Rectal smooth muscle tissue (tissue), 1 donor: ENCODE results near the gene GTF3C1.

Source experiments
- H3K27ac ChIP-seq: one replicate; pipeline ENCODE4 v1.7.0; 2013; ENCODE audit warnings: low read depth, low read length, inconsistent platforms
- H3K27me3 ChIP-seq: one replicate; pipeline ENCODE4 v1.7.0; 2013; ENCODE audit warnings: low read length; ENCODE audit not compliant: control insufficient read depth, insufficient read depth
- H3K36me3 ChIP-seq: one replicate; pipeline ENCODE4 v1.7.0; 2013; ENCODE audit warnings: low read length; ENCODE audit not compliant: control insufficient read depth, insufficient read depth
- H3K4me1 ChIP-seq: one replicate; pipeline ENCODE4 v1.7.0; 2013; ENCODE audit warnings: low read length; ENCODE audit not compliant: control insufficient read depth, insufficient read depth
- H3K4me3 ChIP-seq: one replicate; pipeline ENCODE4 v1.7.0; 2013; ENCODE audit warnings: low read length
- H3K9ac ChIP-seq: one replicate; pipeline ENCODE4 v1.7.0; 2013; ENCODE audit warnings: low read length

GTF3C1 gene

DNA sequence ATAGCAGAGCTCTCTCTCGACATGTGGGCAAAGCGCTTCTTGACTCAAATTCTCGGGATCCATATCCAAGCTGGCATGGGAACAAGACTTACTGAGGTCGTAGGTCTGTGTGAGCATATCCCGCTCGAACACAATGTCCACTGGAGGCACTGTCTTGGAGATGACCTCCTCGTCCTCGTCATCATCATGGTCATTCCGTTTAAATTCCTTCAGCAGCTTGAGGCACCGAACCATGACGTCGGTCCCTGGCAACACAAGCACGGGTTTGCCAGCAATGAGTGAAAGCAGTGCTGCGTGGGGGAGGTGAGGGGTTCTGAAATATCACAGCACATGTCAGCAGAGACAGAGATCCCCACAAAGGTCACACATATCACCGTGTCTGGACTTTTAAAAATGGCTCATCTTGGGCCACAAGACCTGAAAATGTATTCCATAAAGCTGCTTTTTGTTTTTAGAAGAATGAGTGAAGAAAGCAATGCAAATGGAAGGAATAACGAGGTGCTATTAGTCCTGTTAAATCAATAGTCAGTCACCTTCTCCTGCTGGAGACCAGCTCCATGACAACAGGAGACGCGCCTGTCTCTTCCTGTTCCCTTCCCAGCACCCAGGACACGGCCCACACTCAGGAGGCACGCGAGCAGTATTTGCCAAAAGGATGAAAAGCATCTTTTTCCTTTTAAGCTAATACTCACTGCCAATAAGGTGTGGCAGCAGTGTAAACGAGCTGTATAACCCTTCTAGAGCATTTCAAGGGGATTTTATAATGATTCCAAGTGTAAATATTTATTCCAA lies 37.9 kb downstream of the GTF3C1 start:
- H3K9ac ChIP-seq = no peak overlapping the region
- no peak overlapping the region for H3K27ac ChIP-seq
- H3K27me3 ChIP-seq = no peaks in the 10 kb centered on the region
- peaks cover 23% of the 10 kb centered on the region for H3K36me3 ChIP-seq
- no peaks in the 10 kb centered on the region for H3K4me1 ChIP-seq
- no peak overlapping the region for H3K4me3 ChIP-seq

GRCh38 chr16:27508476-27508875 lies 41.2 kb downstream of the GTF3C1 start:
- H3K9ac ChIP-seq = no peak overlapping the region
- H3K27ac ChIP-seq = no peak overlapping the region
- H3K4me1 ChIP-seq = no peaks in the 10 kb centered on the region
- no peak overlapping the region for H3K4me3 ChIP-seq
- no peaks in the 10 kb centered on the region for H3K27me3 ChIP-seq
- peaks cover 43% of the 10 kb centered on the region for H3K36me3 ChIP-seq

DNA sequence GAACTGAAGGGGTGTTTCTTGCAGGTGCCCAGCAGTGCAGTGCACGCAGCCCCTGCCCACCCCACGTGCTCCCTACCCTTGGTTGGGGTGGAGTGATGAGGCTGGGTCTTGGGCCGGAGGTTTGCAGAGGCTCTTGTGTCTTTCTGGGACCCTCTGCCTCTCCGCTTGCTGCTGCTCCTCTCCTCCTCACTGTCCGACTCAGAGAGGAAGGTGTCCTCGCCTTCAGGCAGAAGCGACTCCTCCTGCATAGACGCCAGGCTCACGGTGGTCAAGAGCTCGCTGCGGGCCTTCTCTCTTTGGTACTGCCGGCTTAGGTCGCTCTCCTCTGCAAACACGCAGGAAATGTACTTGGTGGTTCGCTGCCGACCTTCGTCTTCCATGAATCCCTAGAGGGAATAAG lies 42.9 kb downstream of the GTF3C1 start:
- H3K9ac ChIP-seq = no peak overlapping the region
- H3K4me1 ChIP-seq = no peaks in the 10 kb centered on the region
- H3K36me3 ChIP-seq = peaks cover 52% of the 10 kb centered on the region
- no peaks in the 10 kb centered on the region for H3K27me3 ChIP-seq
- H3K4me3 ChIP-seq = no peak overlapping the region
- no peak overlapping the region for H3K27ac ChIP-seq

DNA sequence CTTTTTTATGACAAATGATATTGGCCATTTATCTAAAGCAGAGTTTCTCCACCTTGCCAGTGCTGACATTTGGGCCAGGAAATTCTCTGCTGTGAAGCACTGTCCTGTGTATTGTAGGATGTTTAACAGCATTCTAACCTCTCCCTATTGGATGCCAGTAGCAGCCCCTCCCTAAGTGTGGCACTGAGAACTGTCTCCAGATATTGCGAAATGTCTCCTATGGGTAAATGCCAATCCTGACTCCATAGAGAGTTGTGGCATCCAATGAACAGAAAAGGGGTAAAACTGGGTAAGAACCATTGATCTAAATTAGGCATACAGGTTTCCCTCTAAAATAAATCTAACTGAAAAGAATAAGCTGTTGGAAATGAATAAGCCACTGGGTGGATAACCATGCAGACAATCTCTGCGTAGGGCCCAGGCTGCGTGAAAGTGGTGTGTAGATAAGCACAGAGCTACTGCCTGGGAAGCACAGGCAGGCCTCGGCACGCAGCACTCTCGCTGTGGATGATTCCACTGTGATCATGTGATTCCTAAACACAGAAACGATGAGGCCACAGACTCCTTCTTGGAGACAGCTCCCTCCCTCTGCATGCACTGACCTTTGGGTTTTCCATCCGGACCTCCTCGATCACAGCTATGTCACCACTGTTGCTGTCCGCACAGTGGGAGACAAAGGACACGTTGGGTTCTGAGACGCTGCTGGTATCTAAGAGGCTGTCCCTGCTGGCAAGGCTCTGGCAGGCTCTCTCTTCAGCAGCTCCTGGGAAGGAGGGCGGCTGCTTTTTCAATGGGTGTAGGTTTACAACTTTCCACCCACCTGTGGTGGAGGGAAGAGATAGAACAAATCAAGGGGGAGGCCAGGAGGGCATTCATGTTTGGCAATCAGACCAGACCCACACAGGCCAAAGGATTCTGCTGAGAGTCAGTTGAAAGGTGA lies 44.1 kb downstream of the GTF3C1 start:
- Histone ChIP-seq H3K27ac (no peak overlapping the region), H3K27me3 (no peaks in the 10 kb centered on the region), H3K4me3 (no peak overlapping the region), H3K36me3 (peaks cover 57% of the 10 kb centered on the region), H3K4me1 (no peaks in the 10 kb centered on the region), H3K9ac (no peak overlapping the region)

GRCh38 chr16:27503662-27504061 lies 46.1 kb downstream of the GTF3C1 start:
- Histone ChIP-seq H3K4me3 (no peak overlapping the region), H3K9ac (no peak overlapping the region), H3K36me3 (peaks cover 66% of the 10 kb centered on the region), H3K27me3 (no peaks in the 10 kb centered on the region), H3K27ac (no peak overlapping the region), H3K4me1 (no peaks in the 10 kb centered on the region)

- peaks cover 70% of the 10 kb centered on the region for H3K36me3 ChIP-seq
Measured at GRCh38 chr16:27500801-27501200, 48.9 kb downstream of the GTF3C1 start.

GRCh38 chr16:27499659-27500055 lies 50.1 kb downstream of the GTF3C1 start:
- Histone ChIP-seq H3K4me1 (no peaks in the 10 kb centered on the region), H3K36me3 (peaks cover 69% of the 10 kb centered on the region), H3K9ac (no peak overlapping the region), H3K27me3 (no peaks in the 10 kb centered on the region), H3K27ac (no peak overlapping the region), H3K4me3 (no peak overlapping the region)

More at GRCh38 chr16:27500801-27501200, 48.9 kb downstream of the GTF3C1 start:
- Histone ChIP-seq H3K4me1 (no peaks in the 10 kb centered on the region), H3K4me3 (no peak overlapping the region), H3K27me3 (no peaks in the 10 kb centered on the region), H3K9ac (no peak overlapping the region), H3K27ac (no peak overlapping the region)

- Histone ChIP-seq H3K36me3 (peaks cover 70% of the 10 kb centered on the region), H3K4me1 (no peaks in the 10 kb centered on the region), H3K4me3 (no peak overlapping the region), H3K27ac (no peak overlapping the region), H3K27me3 (no peaks in the 10 kb centered on the region), H3K9ac (no peak overlapping the region)
Measured at GRCh38 chr16:27498916-27499658, 50.6 kb downstream of the GTF3C1 start.

- Histone ChIP-seq H3K27me3 (no peaks in the 10 kb centered on the region), H3K9ac (no peak overlapping the region), H3K4me3 (no peak overlapping the region), H3K36me3 (peaks cover 62% of the 10 kb centered on the region), H3K27ac (no peak overlapping the region), H3K4me1 (no peaks in the 10 kb centered on the region)
Measured at GRCh38 chr16:27498031-27498825, 51.5 kb downstream of the GTF3C1 start.

DNA sequence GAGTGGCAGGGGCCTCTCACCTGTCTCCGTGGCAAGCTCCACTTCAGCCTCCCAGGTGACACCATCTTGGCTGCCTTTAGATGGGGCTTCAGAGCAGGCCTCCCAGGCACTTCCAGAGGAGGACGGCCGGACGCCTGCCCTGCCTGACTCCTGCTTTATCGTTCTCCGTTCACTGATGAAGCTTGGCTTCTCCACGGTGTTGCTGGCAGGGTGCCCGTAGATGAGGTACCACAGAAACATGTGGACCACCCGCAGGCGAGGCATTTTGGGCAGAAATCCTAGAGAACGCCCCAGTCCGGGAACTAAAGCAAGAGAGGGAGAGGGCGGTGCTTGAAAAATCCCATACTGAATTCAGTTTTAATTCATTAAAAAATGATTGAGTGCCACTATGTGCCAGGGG lies 54.5 kb downstream of the GTF3C1 start:
- Histone ChIP-seq H3K27ac (no peak overlapping the region), H3K36me3 (peaks cover 43% of the 10 kb centered on the region), H3K4me1 (no peaks in the 10 kb centered on the region), H3K4me3 (no peak overlapping the region), H3K27me3 (no peaks in the 10 kb centered on the region), H3K9ac (no peak overlapping the region)

DNA sequence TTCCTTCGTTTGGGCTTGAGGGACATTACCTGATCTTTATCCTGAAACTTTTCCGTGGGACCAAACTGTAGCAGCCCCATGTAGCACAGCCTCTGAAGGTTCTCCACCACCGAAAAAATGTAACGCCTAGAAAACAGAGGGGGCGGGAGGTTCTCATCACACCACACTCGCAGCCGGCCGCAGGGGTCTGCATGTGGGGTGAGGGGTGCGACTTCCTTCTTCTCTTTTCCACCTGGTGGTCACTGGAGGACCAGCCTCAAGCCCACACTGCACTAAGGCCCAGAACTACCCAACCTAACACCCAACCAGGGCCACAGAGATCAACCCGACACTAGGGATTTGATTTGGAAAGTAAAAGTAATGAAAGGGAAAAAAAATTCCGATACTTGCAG lies 57.1 kb downstream of the GTF3C1 start:
- Histone ChIP-seq H3K36me3 (peaks cover 37% of the 10 kb centered on the region), H3K27me3 (no peaks in the 10 kb centered on the region), H3K27ac (no peak overlapping the region), H3K9ac (no peak overlapping the region), H3K4me1 (no peaks in the 10 kb centered on the region), H3K4me3 (no peak overlapping the region)
